ENCODE results near the gene LRRC43. TPM values are rescaled to one million over a fixed set of nuclear protein-coding genes. Genes with fewer than 3 reads are reported as not detected.
"Not testable (repeated sequence)": the region's sequence is repeated elsewhere in the genome, so short reads cannot be mapped to it uniquely, and the experiment has no call there.

The LRRC43 gene
- total and polyA plus RNA-seq, 7 experiments from 2014 or later: 0.34 to 2.3 (median 0.40) TPM; not detected in 4

- H3K9me3 Mint-ChIP-seq: peaks cover 0 to 9% (median 3%) of the 10 kb centered on the region in 11 donors
- Histone ChIP-seq H3K36me3 (ENCODE audit: control insufficient read depth in 2 of 3, insufficient read depth in 3 of 3, low read length in 3 of 3) (no peaks in the 10 kb centered on the region), H3K4me3 (ENCODE audit: low read length) (no peak overlapping the region), H3K9me3 (ENCODE audit: control insufficient read depth in 2 of 3, low read length in 3 of 3) (no peaks in the 10 kb centered on the region), H3K27ac (ENCODE audit: low read depth, low read length) (no peak overlapping the region), H3K27me3 (ENCODE audit: control insufficient read depth in 2 of 2, insufficient read depth in 2 of 2, low read length in 2 of 2) (peaks cover 0 to 3% of the 10 kb centered on the region in 2 donors), H3K4me1 (ENCODE audit: control insufficient read depth in 2 of 2, insufficient read depth in 2 of 2, low read length in 2 of 2) (peaks cover 2 to 3% of the 10 kb centered on the region in 2 donors)
- DNase-seq (no peak), ATAC-seq (no peak)
- peaks cover 0 to 7% (median 5%) of the 10 kb centered on the region in 5 donors for H3K36me3 Mint-ChIP-seq
- POLR2A ChIA-PET: no interaction called here
- intact Hi-C loops (cut with micrococcal nuclease): no loop called here
- peak overlapping the region in 1 of 10 donors; percentile 26 for H3K4me3 Mint-ChIP-seq
- CTCF ChIA-PET: no interaction called here
- peaks cover 0 to 5% (median 2%) of the 10 kb centered on the region in 7 donors for H3K4me1 Mint-ChIP-seq
- H3K27ac Mint-ChIP-seq: peak overlapping the region in 1 of 9 donors; percentile 56
- peaks cover 0 to 37% (median 12%) of the 10 kb centered on the region in 5 donors for H3K27me3 Mint-ChIP-seq
Observed at GRCh38 chr12:122197612-122197966, 14.7 kb downstream of the LRRC43 start.

DNA sequence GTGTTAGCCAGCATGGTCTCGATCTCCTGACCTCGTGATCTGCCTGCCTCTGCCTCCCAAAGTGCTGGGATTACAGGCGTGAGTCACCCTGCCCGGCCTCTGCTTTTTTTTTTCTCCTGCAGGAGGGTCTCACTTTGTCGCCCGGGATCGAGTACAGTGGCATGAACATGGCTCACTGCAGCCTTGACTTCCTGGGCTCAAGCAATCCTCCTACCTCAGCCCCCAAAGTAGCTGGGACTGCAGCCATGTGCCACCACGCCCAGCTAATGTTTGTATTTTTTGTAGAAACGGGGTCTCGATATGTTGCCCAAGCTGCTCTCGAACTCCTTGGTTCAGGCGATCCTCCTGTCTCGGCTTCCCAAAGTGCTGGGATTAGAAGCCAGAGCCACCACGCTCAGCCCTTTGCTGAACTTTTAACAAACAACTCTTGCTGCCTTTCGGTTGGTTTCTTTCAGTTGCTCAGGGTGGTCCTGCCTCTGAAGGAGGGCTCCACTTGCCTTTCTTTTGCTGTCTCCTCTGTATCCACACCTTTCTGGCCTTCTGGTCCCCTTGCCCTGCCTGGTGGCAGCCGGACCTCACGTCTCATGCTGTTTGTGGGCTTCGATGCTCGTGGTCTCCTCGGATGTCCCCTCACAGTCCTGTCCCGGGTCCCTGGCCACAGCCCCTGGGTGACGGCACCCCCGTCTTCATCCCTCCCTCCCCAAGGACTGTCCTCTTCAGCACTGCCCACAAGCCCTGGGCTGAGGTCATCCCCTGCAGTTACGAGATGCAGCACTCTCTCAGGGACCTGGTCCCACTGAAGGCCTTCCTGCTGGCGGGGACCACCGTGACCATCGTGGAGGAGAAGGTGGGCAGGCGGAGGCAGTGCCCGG lies 16.8 kb downstream of the LRRC43 start:
- no peak overlapping the region for H3K27ac Mint-ChIP-seq
- H3K4me1 Mint-ChIP-seq: peaks cover under 1 to 13% (median 10%) of the 10 kb centered on the region in 7 donors
- Histone ChIP-seq H3K4me3 (ENCODE audit: low read length) (no peak overlapping the region), H3K36me3 (ENCODE audit: control insufficient read depth in 2 of 3, insufficient read depth in 3 of 3, low read length in 3 of 3) (no peaks in the 10 kb centered on the region), H3K27me3 (ENCODE audit: control insufficient read depth in 2 of 2, insufficient read depth in 2 of 2, low read length in 2 of 2) (peaks cover 0 to 3% of the 10 kb centered on the region in 2 donors), H3K4me1 (ENCODE audit: control insufficient read depth in 2 of 2, insufficient read depth in 2 of 2, low read length in 2 of 2) (peaks cover 6 to 9% of the 10 kb centered on the region in 2 donors), H3K27ac (ENCODE audit: low read depth, low read length) (no peak overlapping the region), H3K9me3 (ENCODE audit: control insufficient read depth in 2 of 3, low read length in 3 of 3) (no peaks in the 10 kb centered on the region)
- ChIA-PET CTCF (no interaction called here), POLR2A (interaction anchor here (0.6 kb wide), 1 partner anchor 271 kb away, joined by 3 read pairs; no protein-coding TSS in a partner anchor)
- ATAC-seq (no peak), DNase-seq (no peak)
- peak overlapping the region in 1 of 10 donors; percentile 37 for H3K4me3 Mint-ChIP-seq
- H3K27me3 Mint-ChIP-seq: peaks cover 0 to 45% (median 12%) of the 10 kb centered on the region in 5 donors
- intact Hi-C loops (cut with micrococcal nuclease): no loop called here
- H3K9me3 Mint-ChIP-seq: peaks cover 0 to 9% (median 3%) of the 10 kb centered on the region in 11 donors
- peaks cover 0 to 7% (median 5%) of the 10 kb centered on the region in 5 donors for H3K36me3 Mint-ChIP-seq

DNA sequence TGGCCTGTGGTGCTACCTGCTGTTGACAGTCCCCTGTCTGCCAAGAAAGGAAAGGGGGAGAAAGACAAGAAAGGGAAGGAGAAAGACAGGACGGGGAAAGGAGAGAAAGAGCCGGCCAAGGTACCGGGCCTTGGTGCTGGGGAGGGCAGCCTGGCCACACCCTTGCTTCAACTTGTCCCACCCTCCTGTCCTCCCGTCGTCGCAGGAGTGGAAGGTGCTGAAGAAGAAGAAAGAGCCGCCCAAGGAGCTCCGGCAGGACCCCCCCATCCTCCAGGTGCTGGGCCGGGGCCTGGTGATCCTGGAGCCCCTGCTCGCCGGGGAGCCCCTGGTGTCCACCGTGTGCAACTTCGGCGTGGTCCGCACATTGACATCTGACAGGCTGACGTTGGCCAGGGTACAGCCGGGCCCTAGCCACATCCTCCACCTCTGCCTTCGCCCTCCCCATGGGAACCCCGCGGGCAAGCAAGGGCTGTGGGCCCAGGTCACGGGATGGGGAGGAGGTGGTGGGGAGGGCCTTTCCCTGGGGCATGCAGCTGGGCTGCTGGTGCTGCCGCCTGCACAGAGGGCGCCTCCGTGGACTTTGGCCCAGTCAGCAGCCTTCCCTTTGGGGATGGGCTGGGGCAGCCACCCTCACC lies 17.7 kb downstream of the LRRC43 start:
- Mint-ChIP-seq H3K9me3 (peaks cover 0 to 5% (median 2%) of the 10 kb centered on the region in 11 donors), H3K36me3 (peaks cover 0 to 3% (median 3%) of the 10 kb centered on the region in 5 donors), H3K4me1 (peaks cover 6 to 18% (median 14%) of the 10 kb centered on the region in 7 donors), H3K27ac (peak overlapping the region in 1 of 9 donors; percentile 46), H3K4me3 (no peak overlapping the region), H3K27me3 (peaks cover 0 to 49% (median 12%) of the 10 kb centered on the region in 5 donors)
- Histone ChIP-seq H3K27ac (ENCODE audit: low read depth, low read length) (no peak overlapping the region), H3K36me3 (ENCODE audit: control insufficient read depth in 2 of 3, insufficient read depth in 3 of 3, low read length in 3 of 3) (no peaks in the 10 kb centered on the region), H3K4me1 (ENCODE audit: control insufficient read depth in 2 of 2, insufficient read depth in 2 of 2, low read length in 2 of 2) (peaks cover 6 to 10% of the 10 kb centered on the region in 2 donors), H3K27me3 (ENCODE audit: control insufficient read depth in 2 of 2, insufficient read depth in 2 of 2, low read length in 2 of 2) (peaks cover 0 to 3% of the 10 kb centered on the region in 2 donors), H3K9me3 (ENCODE audit: control insufficient read depth in 2 of 3, low read length in 3 of 3) (no peaks in the 10 kb centered on the region), H3K4me3 (ENCODE audit: low read length) (no peak overlapping the region)
- DNase-seq: no peak
- POLR2A ChIA-PET: no interaction called here
- intact Hi-C loops (cut with micrococcal nuclease): no loop called here
- ATAC-seq: no peak
- CTCF ChIA-PET: no interaction called here

GRCh38 chr12:122201381-122201780 lies 18.5 kb downstream of the LRRC43 start:
- ChIA-PET CTCF (no interaction called here), POLR2A (interaction anchor here (0.6 kb wide), 1 partner anchor 65 kb away, joined by 5 read pairs; no protein-coding TSS in a partner anchor)
- peaks cover 0 to 3% (median 0%) of the 10 kb centered on the region in 5 donors for H3K36me3 Mint-ChIP-seq
- peak overlapping the region in 1 of 10 donors; percentile 51 for H3K4me3 Mint-ChIP-seq
- H3K4me1 Mint-ChIP-seq: peaks cover 6 to 18% (median 14%) of the 10 kb centered on the region in 7 donors
- Histone ChIP-seq H3K9me3 (ENCODE audit: control insufficient read depth in 2 of 3, low read length in 3 of 3) (no peaks in the 10 kb centered on the region), H3K36me3 (ENCODE audit: control insufficient read depth in 2 of 3, insufficient read depth in 3 of 3, low read length in 3 of 3) (no peaks in the 10 kb centered on the region), H3K27me3 (ENCODE audit: control insufficient read depth in 2 of 2, insufficient read depth in 2 of 2, low read length in 2 of 2) (peaks cover 0 to 3% of the 10 kb centered on the region in 2 donors), H3K27ac (ENCODE audit: low read depth, low read length) (no peak overlapping the region), H3K4me3 (ENCODE audit: low read length) (no peak overlapping the region), H3K4me1 (ENCODE audit: control insufficient read depth in 2 of 2, insufficient read depth in 2 of 2, low read length in 2 of 2) (peaks cover 6 to 10% of the 10 kb centered on the region in 2 donors)
- intact Hi-C loops (cut with micrococcal nuclease): no loop called here
- H3K27me3 Mint-ChIP-seq: peaks cover 0 to 46% (median 12%) of the 10 kb centered on the region in 5 donors
- peak overlapping the region in 1 of 9 donors; percentile 65 for H3K27ac Mint-ChIP-seq
- no peak for ATAC-seq
- no peak for DNase-seq
- H3K9me3 Mint-ChIP-seq: peaks cover 0 to 1% (median 0%) of the 10 kb centered on the region in 11 donors

- Histone ChIP-seq H3K4me3 (ENCODE audit: low read length) (no peak overlapping the region), H3K36me3 (ENCODE audit: control insufficient read depth in 2 of 3, insufficient read depth in 3 of 3, low read length in 3 of 3) (peaks cover 0 to 4% (median 0%) of the 10 kb centered on the region in 3 experiments), H3K9me3 (ENCODE audit: control insufficient read depth in 2 of 3, low read length in 3 of 3) (no peaks in the 10 kb centered on the region), H3K27me3 (ENCODE audit: control insufficient read depth in 2 of 2, insufficient read depth in 2 of 2, low read length in 2 of 2) (peaks cover 0 to 3% of the 10 kb centered on the region in 2 donors), H3K27ac (ENCODE audit: low read depth, low read length) (no peak overlapping the region), H3K4me1 (ENCODE audit: control insufficient read depth in 2 of 2, insufficient read depth in 2 of 2, low read length in 2 of 2) (peaks cover 6 to 10% of the 10 kb centered on the region in 2 donors)
- Mint-ChIP-seq H3K9me3 (peaks cover 0 to 1% (median 0%) of the 10 kb centered on the region in 11 donors), H3K4me1 (peaks cover 6 to 18% (median 14%) of the 10 kb centered on the region in 7 donors), H3K4me3 (peak overlapping the region in 1 of 10 donors; percentile 80), H3K27me3 (peaks cover 0 to 40% (median 12%) of the 10 kb centered on the region in 5 donors), H3K36me3 (peaks cover 0 to 3% (median 0%) of the 10 kb centered on the region in 5 donors), H3K27ac (no peak overlapping the region)
- intact Hi-C loops (cut with micrococcal nuclease): loop anchor here (2.0 kb wide), 1 partner anchor 65 kb away; the partner anchor contains the start of gene VPS33A (in 2 of the 2)
- ChIA-PET POLR2A (interaction anchor here (0.6 kb wide), 1 partner anchor 65 kb away, joined by 5 read pairs; no protein-coding TSS in a partner anchor), CTCF (interaction anchor here (0.8 kb wide), 1 partner anchor 154 kb away, joined by 3 read pairs; no protein-coding TSS in a partner anchor)
- ATAC-seq: no peak
- no peak for DNase-seq
Observed at GRCh38 chr12:122202017-122202416, 19.1 kb downstream of the LRRC43 start.

GRCh38 chr12:122202811-122203210 lies 19.9 kb downstream of the LRRC43 start:
- peak overlapping the region; percentile 68 for H3K4me3 ChIP-seq (ENCODE audit: low read length)
- not testable (repeated sequence) for H3K9me3 ChIP-seq (ENCODE audit: control insufficient read depth in 2 of 3, low read length in 3 of 3); H3K9me3 Mint-ChIP-seq; H3K27me3 ChIP-seq (ENCODE audit: control insufficient read depth in 2 of 2, insufficient read depth in 2 of 2, low read length in 2 of 2); DNase-seq; H3K36me3 Mint-ChIP-seq; H3K4me1 ChIP-seq (ENCODE audit: control insufficient read depth in 2 of 2, insufficient read depth in 2 of 2, low read length in 2 of 2); H3K27ac ChIP-seq (ENCODE audit: low read depth, low read length); ATAC-seq
- peak overlapping the region in 1 of 9 donors; percentile 62 for H3K27ac Mint-ChIP-seq
- intact Hi-C loops (cut with micrococcal nuclease): loop anchor here (1.0 to 2.0 kb wide), 2 partner anchors 23 to 64 kb away; partner anchors contain the start of genes VPS33A (in 2 of the 2) and DIABLO (in 1 of the 2)
- peaks cover 6 to 17% (median 14%) of the 10 kb centered on the region in 7 donors for H3K4me1 Mint-ChIP-seq
- peaks cover 0 to 40% (median 6%) of the 10 kb centered on the region in 5 donors for H3K27me3 Mint-ChIP-seq
- ChIA-PET POLR2A (interaction anchor here (1.1 kb wide), 1 partner anchor 14 kb away, joined by 5 read pairs; no protein-coding TSS in a partner anchor), CTCF (interaction anchor here (0.7 kb wide), 1 partner anchor 149 kb away, joined by 3 read pairs; no protein-coding TSS in a partner anchor)
- peak overlapping the region; percentile 79 to 87 (median 82) for H3K4me3 Mint-ChIP-seq
- peaks cover 0 to 12% (median 0%) of the 10 kb centered on the region in 3 experiments for H3K36me3 ChIP-seq (ENCODE audit: control insufficient read depth in 2 of 3, insufficient read depth in 3 of 3, low read length in 3 of 3)

All from naive thymus-derived CD4-positive, alpha-beta T cell (primary cell).